ES-I3 (cell line): ENCODE measurements around the gene SERPINI2.
"Not testable (repeated sequence)": the region's sequence is repeated elsewhere in the genome, so short reads cannot be mapped to it uniquely, and the experiment has no call there.

Experiments
- H3K36me3 ChIP-seq: 2 replicates; pipeline ENCODE4 v1.6.1; 2013; ENCODE audit warnings: mild to moderate bottlenecking, low read length, control low read depth, moderate library complexity; ENCODE audit not compliant: insufficient read depth
- H3K4me1 ChIP-seq: 2 replicates; pipeline ENCODE4 v1.6.1; 2013; ENCODE audit warnings: mild to moderate bottlenecking, control low read depth, low read length; ENCODE audit not compliant: insufficient read depth
- H3K9ac ChIP-seq: 2 replicates; pipeline ENCODE4 v1.6.1; 2013; ENCODE audit warnings: low read depth, mild to moderate bottlenecking, low read length, moderate library complexity
- H3K9me3 ChIP-seq: 2 replicates; pipeline ENCODE4 v1.6.1; 2013; ENCODE audit warnings: mild to moderate bottlenecking, low read length, moderate library complexity; ENCODE audit not compliant: control insufficient read depth, insufficient read depth

Gene SERPINI2

GRCh38 chr3:167480748-167481147, 6.9 kb upstream of the SERPINI2 start:
- no peak overlapping the region for H3K9ac ChIP-seq

DNA sequence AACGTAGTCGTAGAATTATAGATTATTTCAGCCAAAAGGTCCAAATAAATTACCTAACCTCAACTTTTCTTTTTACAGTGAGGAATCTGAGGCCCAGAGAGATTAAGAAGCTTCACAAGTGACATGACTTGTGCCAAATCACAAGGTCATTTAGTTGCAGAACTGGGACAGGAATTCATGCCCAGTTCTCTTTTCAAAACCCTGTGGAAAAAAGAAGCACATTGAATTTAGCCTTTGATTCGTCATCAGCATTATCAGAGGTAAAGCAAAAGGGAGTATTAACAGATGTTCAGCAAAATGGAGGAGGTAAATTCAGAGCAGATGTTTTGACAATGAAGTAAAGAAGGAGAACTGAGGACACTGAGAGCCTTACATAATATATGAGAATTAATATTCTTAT, 4.5 kb downstream of the SERPINI2 start:
- no peaks in the 10 kb centered on the region for H3K9me3 ChIP-seq
- no peak overlapping the region for H3K9ac ChIP-seq
- H3K4me1 ChIP-seq, result peaks cover 7% of the 10 kb centered on the region; the same call in 1 of the 2 replicates
- no peaks in the 10 kb centered on the region for H3K36me3 ChIP-seq

More at GRCh38 chr3:167480748-167481147, 6.9 kb upstream of the SERPINI2 start:
- Histone ChIP-seq H3K4me1 (no peaks in the 10 kb centered on the region), H3K9me3 (no peaks in the 10 kb centered on the region), H3K36me3 (no peaks in the 10 kb centered on the region)

DNA sequence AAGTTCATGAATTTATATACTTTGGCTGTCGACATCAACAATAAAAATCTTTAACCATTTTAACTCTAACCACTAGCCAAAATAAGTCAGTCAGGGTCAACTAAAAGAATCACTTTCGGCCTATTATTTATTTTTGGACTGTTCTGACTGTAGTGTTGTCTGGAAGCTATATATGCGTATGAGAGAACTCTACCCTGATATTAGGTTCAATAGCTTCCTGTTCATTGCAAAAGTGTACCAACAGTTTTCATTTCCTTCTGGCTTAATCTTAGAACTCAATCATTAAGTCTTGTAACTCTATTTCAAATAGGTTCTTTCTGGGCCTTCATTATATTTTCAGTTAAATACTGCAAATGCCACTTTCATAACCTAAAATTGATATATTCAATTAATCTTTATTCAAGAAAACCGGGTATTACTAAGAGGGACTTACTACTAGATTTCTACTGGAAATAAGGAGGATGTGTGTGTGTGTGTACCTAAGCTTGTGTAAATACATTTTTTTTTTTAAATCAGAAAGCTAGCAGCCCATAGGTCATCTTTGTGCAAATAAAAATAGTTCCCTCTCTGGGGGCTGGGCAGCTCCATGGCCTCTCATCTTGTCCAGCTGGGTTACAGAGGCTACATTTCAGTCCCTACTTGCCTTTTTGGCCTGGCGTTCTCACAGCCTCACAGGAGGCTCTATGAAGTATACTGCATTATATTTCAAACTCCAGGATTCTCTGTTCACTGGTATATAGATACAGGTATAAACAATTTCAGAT, 5.8 kb downstream of the SERPINI2 start:
- H3K4me1 ChIP-seq, result peaks cover 7% of the 10 kb centered on the region; the same call in 1 of the 2 replicates
- H3K36me3 ChIP-seq, result no peaks in the 10 kb centered on the region
- H3K9me3 ChIP-seq, result no peaks in the 10 kb centered on the region
- H3K9ac ChIP-seq, result no peak overlapping the region

DNA sequence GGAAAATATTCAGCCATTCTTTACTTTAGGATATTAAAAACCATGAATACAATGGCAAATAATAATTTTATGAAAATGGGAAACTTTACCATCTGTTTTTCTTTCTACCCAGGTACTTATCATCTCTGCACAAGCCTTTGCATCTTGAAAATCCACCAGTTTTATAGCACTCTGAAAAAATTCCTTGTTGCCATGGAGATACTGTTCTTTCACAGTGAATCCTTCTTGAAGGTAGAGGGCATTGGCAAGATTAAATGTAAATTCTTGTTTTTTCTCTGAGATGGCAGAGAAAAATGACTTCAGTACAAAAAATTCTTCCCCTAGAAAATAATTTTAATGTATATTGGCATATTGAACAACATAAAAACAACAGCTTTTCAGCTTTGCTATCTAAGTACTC, 6.9 kb downstream of the SERPINI2 start:
- no peak overlapping the region for H3K9ac ChIP-seq
- H3K4me1 ChIP-seq, result peaks cover 7% of the 10 kb centered on the region; the same call in 1 of the 2 replicates
- H3K36me3 ChIP-seq, result no peaks in the 10 kb centered on the region
- no peaks in the 10 kb centered on the region for H3K9me3 ChIP-seq

- Histone ChIP-seq H3K4me1 (peaks cover 8% of the 10 kb centered on the region; the same call in 1 of the 2 replicates), H3K9ac (no peak overlapping the region), H3K36me3 (no peaks in the 10 kb centered on the region), H3K9me3 (no peaks in the 10 kb centered on the region)
Measured at GRCh38 chr3:167456157-167456799, 17.6 kb downstream of the SERPINI2 start.

- Histone ChIP-seq H3K36me3 (no peaks in the 10 kb centered on the region), H3K9ac (no peak overlapping the region), H3K9me3 (no peaks in the 10 kb centered on the region), H3K4me1 (peaks cover 4% of the 10 kb centered on the region; the same call in 1 of the 2 replicates)
Measured at GRCh38 chr3:167453815-167454214, 20.0 kb downstream of the SERPINI2 start.

DNA sequence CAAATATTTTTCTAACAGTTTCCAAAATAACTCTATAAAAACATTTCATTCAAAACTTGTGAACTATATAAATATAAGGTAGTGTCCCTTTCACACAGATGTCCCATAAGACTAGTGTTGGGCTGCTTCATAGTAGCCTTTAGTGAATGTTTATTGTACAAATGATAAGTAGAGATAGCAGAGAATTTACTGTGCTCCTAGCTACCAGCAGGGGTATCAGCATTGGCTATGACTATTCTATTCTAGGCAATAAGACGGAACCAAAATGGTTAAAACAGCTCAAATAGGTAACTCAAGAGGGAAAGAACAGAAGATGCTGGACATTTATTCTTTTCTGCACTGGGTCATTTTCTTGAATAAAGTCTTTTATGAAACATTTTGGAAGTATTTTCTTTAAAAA, 22.6 kb downstream of the SERPINI2 start:
- no peak overlapping the region for H3K9ac ChIP-seq
- H3K4me1 ChIP-seq, result peaks cover 4% of the 10 kb centered on the region; the same call in 1 of the 2 replicates
- H3K36me3 ChIP-seq, result no peaks in the 10 kb centered on the region
- no peaks in the 10 kb centered on the region for H3K9me3 ChIP-seq

DNA sequence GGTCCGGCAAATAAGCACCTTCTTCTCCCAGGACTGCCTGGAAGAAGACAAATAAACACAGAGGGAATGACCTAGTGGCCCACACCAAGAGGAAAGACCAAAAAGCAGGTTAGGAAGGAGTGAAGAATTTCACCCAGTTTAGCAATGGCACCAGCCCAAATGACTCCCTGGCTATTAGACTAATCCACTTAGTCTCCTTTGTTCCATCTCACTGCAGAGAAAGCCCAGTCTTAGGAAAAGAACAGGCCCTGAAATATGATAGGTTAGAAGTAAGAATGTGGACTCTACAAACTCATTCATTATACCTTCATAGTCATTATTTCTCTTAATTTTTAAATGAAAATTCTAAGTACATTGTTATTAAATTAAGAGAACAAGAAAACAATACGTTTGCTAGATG, 23.2 kb downstream of the SERPINI2 start:
- H3K4me1 ChIP-seq, result peaks cover 4% of the 10 kb centered on the region; the same call in 1 of the 2 replicates
- H3K36me3 ChIP-seq, result no peaks in the 10 kb centered on the region
- H3K9me3 ChIP-seq, result no peaks in the 10 kb centered on the region
- no peak overlapping the region for H3K9ac ChIP-seq

- Histone ChIP-seq H3K9ac (no peak overlapping the region), H3K36me3 (no peaks in the 10 kb centered on the region), H3K9me3 (no peaks in the 10 kb centered on the region), H3K4me1 (peaks cover 4% of the 10 kb centered on the region; the same call in 1 of the 2 replicates)
Measured at GRCh38 chr3:167450195-167450594, 23.6 kb downstream of the SERPINI2 start.

GRCh38 chr3:167445491-167445890, 28.4 kb downstream of the SERPINI2 start:
- Histone ChIP-seq H3K36me3 (no peaks in the 10 kb centered on the region), H3K9ac (no peak overlapping the region), H3K9me3 (no peaks in the 10 kb centered on the region), H3K4me1 (no peaks in the 10 kb centered on the region)

DNA sequence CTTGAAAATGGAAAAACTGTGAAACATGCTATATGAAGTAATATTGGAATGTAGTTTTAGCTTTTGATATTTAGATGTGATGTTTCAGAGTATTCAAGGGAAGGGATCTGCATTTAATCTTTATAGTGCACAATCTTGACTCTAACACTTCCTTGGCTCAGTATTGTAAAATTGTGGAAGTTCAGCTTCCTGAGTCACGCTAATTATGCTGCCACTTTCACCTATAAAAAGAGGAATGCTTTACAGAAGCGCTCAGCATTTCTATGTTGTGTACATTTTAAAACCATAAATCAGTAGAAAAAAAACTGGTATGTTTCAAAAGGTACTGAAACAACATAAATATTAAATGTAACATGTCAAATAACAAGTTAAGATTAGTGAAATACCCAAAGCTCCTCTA, 32.6 kb downstream of the SERPINI2 start:
- H3K9ac ChIP-seq, result no peak overlapping the region
- peaks cover 3% of the 10 kb centered on the region; the same call in 1 of the 2 replicates for H3K4me1 ChIP-seq
- no peaks in the 10 kb centered on the region for H3K36me3 ChIP-seq
- H3K9me3 ChIP-seq, result peaks cover 3% of the 10 kb centered on the region

- Histone ChIP-seq H3K4me1 (peaks cover 3% of the 10 kb centered on the region; the same call in 1 of the 2 replicates), H3K36me3 (no peaks in the 10 kb centered on the region), H3K9ac (no peak overlapping the region)
Measured at GRCh38 chr3:167437428-167438139, 36.3 kb downstream of the SERPINI2 start.

GRCh38 chr3:167426962-167427361, 46.9 kb downstream of the SERPINI2 start:
- H3K36me3 ChIP-seq, H3K9ac ChIP-seq, H3K4me1 ChIP-seq: not testable (repeated sequence)

More at GRCh38 chr3:167437428-167438139, 36.3 kb downstream of the SERPINI2 start:
- H3K9me3 ChIP-seq, result peaks cover 3% of the 10 kb centered on the region

DNA sequence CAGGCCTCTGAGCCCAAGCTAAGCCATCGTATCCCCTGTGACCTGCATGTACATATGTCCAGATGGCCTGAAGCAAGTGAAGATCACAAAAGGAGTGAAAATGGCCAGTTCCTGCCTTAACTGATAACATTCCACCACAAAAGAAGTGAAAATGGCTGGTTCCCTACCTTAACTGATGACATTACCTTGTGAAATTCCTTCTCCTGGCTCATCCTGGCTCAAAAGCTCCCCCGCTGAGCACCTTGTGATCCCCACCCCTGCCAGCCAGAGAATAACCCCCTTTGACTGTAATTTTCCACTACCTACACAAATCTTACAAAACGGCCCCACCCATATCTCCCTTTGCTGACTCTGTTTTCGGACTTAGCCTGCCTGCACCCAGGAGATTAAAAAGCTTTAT, 51.4 kb downstream of the SERPINI2 start:
- H3K9ac ChIP-seq, H3K4me1 ChIP-seq, H3K9me3 ChIP-seq, H3K36me3 ChIP-seq: not testable (repeated sequence)

More at GRCh38 chr3:167426962-167427361, 46.9 kb downstream of the SERPINI2 start:
- H3K9me3 ChIP-seq, result not testable (repeated sequence)
